OCI-LY3 (cell line): ENCODE results near the gene ERC1.

ENCODE experiments used
- H2AFZ ChIP-seq: fragments of 200-600, 300-600 bp; shearing (Covaris generic); 2 replicates; pipeline ENCODE4 v1.6.0; 2014; ENCODE audit warnings: antibody characterized with exemption, low read depth, low read length
- H3K27ac ChIP-seq: fragments of 200-600, 300-600 bp; sonication (generic); 2 replicates; pipeline ENCODE4 v1.5.1; 2014; ENCODE audit warnings: mild to moderate bottlenecking, low read length, moderate library complexity, mixed read lengths
- H3K27me3 ChIP-seq: fragments of 200-600, 300-600 bp; sonication (generic); 2 replicates; pipeline ENCODE4 v1.6.1; 2014; ENCODE audit warnings: low read depth, low read length, mixed read lengths
- H3K36me3 ChIP-seq: fragments of 200-600, 300-600 bp; sonication (generic); replicated peaks from 2 replicates; pipeline ENCODE3; 2014; ENCODE audit warnings: low read depth, low read length, mixed read lengths
- H3K4me1 ChIP-seq: fragments of 300-600, 200-600 bp; sonication (generic); 2 replicates; pipeline ENCODE4 v1.6.1; 2014; ENCODE audit warnings: low read length, mixed read lengths
- H3K4me2 ChIP-seq: fragments of 200-600, 300-600 bp; sonication (generic); 2 replicates; pipeline ENCODE4 v1.6.1; 2014; ENCODE audit warnings: low read length, mixed read lengths
- H3K4me3 ChIP-seq: fragments of 300-600, 200-600 bp; sonication (generic); 2 replicates; pipeline ENCODE4 v1.5.1; 2014; ENCODE audit warnings: antibody characterized with exemption, mild to moderate bottlenecking, low read length, moderate library complexity
- H3K79me2 ChIP-seq: fragments of 300-600, 200-600 bp; shearing (Covaris generic); 2 replicates; pipeline ENCODE4 v1.6.1; 2014; ENCODE audit warnings: mild to moderate bottlenecking, low read length, mixed read lengths
- H3K9ac ChIP-seq: fragments of 300-600, 200-600 bp; shearing (Covaris generic); 2 replicates; pipeline ENCODE4 v1.6.0; 2014; ENCODE audit warnings: mild to moderate bottlenecking, low read length, moderate library complexity
- H3K9me3 ChIP-seq: fragments of 200-600, 300-600 bp; shearing (Covaris generic); 2 replicates; pipeline ENCODE4 v1.6.1; 2014; ENCODE audit warnings: low read length, mixed read lengths; ENCODE audit not compliant: insufficient read depth
- H4K20me1 ChIP-seq: fragments of 200-600, 300-600 bp; sonication (generic); 2 replicates; pipeline ENCODE4 v1.6.1; 2016; ENCODE audit warnings: low read length, mixed read lengths; ENCODE audit not compliant: insufficient read depth
- CTCF ChIP-seq: fragments of 200-600, 300-600 bp; sonication (generic); IDR thresholded peaks from 2 replicates; pipeline ENCODE4 v1.5.1; 2014; ENCODE audit warnings: antibody characterized with exemption, low read length, low read depth
- EZH2phosphoT487 ChIP-seq: fragments of 200-600 bp; shearing (Covaris generic); IDR thresholded peaks from 2 replicates; pipeline ENCODE4 v1.6.1; 2018; ENCODE audit warnings: antibody characterized with exemption, mixed run types, low read depth

Gene ERC1

GRCh38 chr12:1518591-1519516 is 527.8 kb downstream of the ERC1 start:
- no peak overlapping the region for H3K4me3 ChIP-seq
- H2AFZ ChIP-seq, result no peak overlapping the region; the same call in 1 of the 2 replicates
- H3K36me3 ChIP-seq, result no peaks in the 10 kb centered on the region
- H3K9me3 ChIP-seq, result peaks cover 5% of the 10 kb centered on the region; the same call in 1 of the 2 replicates
- no peak overlapping the region for H3K27ac ChIP-seq
- no peaks in the 10 kb centered on the region for H4K20me1 ChIP-seq
- no peak overlapping the region for H3K9ac ChIP-seq
- peaks cover 22% of the 10 kb centered on the region for H3K4me1 ChIP-seq
- no peak overlapping the region; the same call in 1 of the 2 replicates for H3K4me2 ChIP-seq
- TF ChIP-seq EZH2phosphoT487 (no peak), CTCF (no peak)
- H3K79me2 ChIP-seq, result no peaks in the 10 kb centered on the region
- H3K27me3 ChIP-seq, result no peaks in the 10 kb centered on the region

DNA sequence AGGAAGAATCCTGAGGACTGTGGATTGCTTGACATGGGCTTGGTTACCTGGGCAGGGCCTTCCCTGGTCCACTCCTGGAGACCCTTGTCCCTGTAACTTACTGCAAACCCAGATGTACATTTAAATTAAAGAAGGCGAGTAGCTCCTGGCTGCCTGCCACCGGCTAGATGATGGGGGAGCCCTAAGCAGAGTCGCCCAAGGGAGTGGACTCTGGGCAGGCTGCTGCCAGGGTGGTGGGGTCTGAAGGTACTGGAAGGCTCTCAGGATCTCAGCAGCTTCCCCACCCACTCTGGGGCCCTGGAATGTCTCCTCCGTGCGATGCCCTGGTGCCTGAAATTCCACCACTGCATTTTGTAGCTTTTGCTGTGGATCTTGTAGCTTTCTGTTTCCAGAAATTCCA is 528.6 kb downstream of the ERC1 start:
- H3K79me2 ChIP-seq, result no peaks in the 10 kb centered on the region
- TF ChIP-seq EZH2phosphoT487 (no peak), CTCF (no peak)
- no peaks in the 10 kb centered on the region for H3K36me3 ChIP-seq
- H3K4me3 ChIP-seq, result no peak overlapping the region
- H3K27ac ChIP-seq, result no peak overlapping the region
- H3K9ac ChIP-seq, result no peak overlapping the region
- H3K4me2 ChIP-seq, result no peak overlapping the region
- H2AFZ ChIP-seq, result no peak overlapping the region; the same call in 1 of the 2 replicates
- peaks cover 22% of the 10 kb centered on the region for H3K4me1 ChIP-seq
- no peaks in the 10 kb centered on the region; the same call in 1 of the 2 replicates for H3K27me3 ChIP-seq
- peaks cover 5% of the 10 kb centered on the region; the same call in 1 of the 2 replicates for H3K9me3 ChIP-seq
- no peaks in the 10 kb centered on the region for H4K20me1 ChIP-seq

DNA sequence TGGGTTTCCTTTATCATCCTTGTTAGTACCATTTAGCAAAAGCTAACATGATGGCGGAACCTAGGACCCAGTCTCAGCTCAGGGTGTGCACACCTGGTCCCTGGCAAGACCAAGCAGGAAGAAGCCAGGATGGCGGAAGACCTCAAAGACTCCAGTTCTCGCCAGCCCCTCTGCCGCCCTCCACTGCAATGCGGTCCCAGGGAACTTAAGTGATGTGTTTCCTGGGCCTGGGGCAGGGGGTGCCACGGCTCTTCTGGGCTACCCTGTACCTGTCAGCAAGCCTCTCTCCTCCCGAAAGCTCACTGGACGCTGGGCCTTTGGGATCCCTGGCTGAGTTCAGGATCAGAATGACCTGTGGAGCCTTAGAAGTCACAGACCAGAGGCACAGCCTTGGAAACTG is 532.0 kb downstream of the ERC1 start:
- H3K9ac ChIP-seq, result no peak overlapping the region
- TF ChIP-seq EZH2phosphoT487, result no peak
- no peak for TF ChIP-seq CTCF
- no peak overlapping the region for H3K4me3 ChIP-seq
- peaks cover 28% of the 10 kb centered on the region for H3K4me1 ChIP-seq
- no peaks in the 10 kb centered on the region for H3K36me3 ChIP-seq
- no peak overlapping the region for H3K27ac ChIP-seq
- no peaks in the 10 kb centered on the region for H3K79me2 ChIP-seq
- no peaks in the 10 kb centered on the region for H4K20me1 ChIP-seq
- no peaks in the 10 kb centered on the region for H3K9me3 ChIP-seq
- H3K4me2 ChIP-seq, result no peak overlapping the region
- no peak overlapping the region for H2AFZ ChIP-seq
- H3K27me3 ChIP-seq, result no peaks in the 10 kb centered on the region; the same call in 1 of the 2 replicates

- H3K27ac ChIP-seq, result no peak overlapping the region
- no peaks in the 10 kb centered on the region for H4K20me1 ChIP-seq
- peaks cover 23% of the 10 kb centered on the region for H3K4me1 ChIP-seq
- H3K9me3 ChIP-seq, result no peaks in the 10 kb centered on the region
- no peak overlapping the region for H3K4me2 ChIP-seq
- no peak overlapping the region for H3K9ac ChIP-seq
- H3K4me3 ChIP-seq, result no peak overlapping the region
- no peak overlapping the region for H2AFZ ChIP-seq
- no peaks in the 10 kb centered on the region for H3K36me3 ChIP-seq
- TF ChIP-seq EZH2phosphoT487, result no peak
- TF ChIP-seq CTCF, result no peak
- H3K79me2 ChIP-seq, result no peaks in the 10 kb centered on the region
- no peaks in the 10 kb centered on the region; the same call in 1 of the 2 replicates for H3K27me3 ChIP-seq
Observed at GRCh38 chr12:1523558-1524050, 532.6 kb downstream of the ERC1 start.
